ENCODE data around the gene RPL18A. TPM values are rescaled to one million over a fixed set of nuclear protein-coding genes. Genes with fewer than 3 reads are reported as not detected.

Gene RPL18A
- polyA plus RNA-seq, 1 of the 3 experiments (the other 2 are of a cell fraction), result 2,695 TPM

DNA sequence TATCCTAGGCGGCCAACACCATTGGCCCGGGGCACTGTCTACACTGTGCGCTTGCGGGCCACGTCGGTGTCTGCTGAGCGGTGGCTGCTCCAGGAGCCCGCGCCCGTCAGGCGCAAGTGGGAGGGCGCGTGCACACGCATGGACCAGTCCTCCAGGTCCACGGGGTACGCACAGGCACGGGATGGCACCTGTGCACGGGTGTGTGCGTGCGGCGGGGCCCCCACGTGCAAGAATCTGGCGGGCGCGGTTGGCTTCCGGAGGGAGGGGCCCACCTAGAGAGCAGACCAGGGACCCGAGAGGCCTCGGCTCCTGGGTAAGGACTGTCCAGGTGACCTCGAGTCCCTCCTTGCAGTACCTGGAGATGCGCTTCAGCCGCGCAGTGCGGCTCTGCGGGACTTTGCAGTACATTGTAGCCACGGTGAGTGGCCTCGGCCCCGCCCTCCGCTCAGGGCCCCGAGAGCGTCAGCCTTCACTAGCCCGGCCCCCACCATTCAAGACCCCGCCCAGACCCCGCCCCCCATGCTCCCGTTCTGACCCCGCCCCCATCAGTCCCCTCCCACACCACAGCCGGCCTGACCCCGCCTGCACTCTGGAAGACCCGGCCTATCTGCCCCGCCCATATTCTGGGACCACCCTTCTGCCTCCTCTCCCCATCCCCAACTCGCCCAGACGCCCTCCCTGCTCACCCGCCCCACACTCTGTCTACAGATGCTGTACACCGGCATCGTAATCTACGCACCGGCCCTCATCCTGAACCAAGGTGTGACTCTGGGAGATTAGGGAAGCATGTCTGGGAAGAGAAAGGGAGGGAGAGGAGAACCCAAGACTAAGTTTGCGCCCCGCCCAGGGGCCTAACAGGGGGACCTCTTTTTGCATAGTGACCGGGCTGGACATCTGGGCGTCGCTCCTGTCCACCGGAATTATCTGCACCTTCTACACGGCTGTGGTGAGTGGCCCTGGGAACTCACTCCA, 14.4 kb downstream of the RPL18A start:
- peaks cover 35% of the 10 kb centered on the region for H3K27me3 ChIP-seq (ENCODE audit: insufficient read depth)
- no peaks in the 10 kb centered on the region for H4K20me1 ChIP-seq (ENCODE audit: insufficient read depth)
- H3K4me2 ChIP-seq, result peak overlapping the region; percentile 65
- WGBS (ENCODE audit: low lambda C conversion rate), result 5% methylated on average over 23 of the region's 63 CpGs
- H3K4me1 ChIP-seq (ENCODE audit: control insufficient read depth in 1 of 2, insufficient read depth in 2 of 2, low read depth in 1 of 2, low read length in 1 of 2), result peaks cover 0 to 5% of the 10 kb centered on the region in 2 experiments; a peak in 1 of 4 replicates
- H3K9me3 ChIP-seq, result no peaks in the 10 kb centered on the region
- H3K9me2 ChIP-seq, result no peaks in the 10 kb centered on the region
- ChIA-PET POLR2A (no interaction called here), CTCF (interaction anchor here (0.6 to 0.8 kb wide), 3 partner anchors 15 to 110 kb away, joined by 3 to 4 read pairs (median 3); partner anchors contain the start of gene CCDC124)
- TF ChIP-seq MXI1 (IDR thresholded peaks at IDR 0.05; ENCODE audit: low read depth, low read length) (peak; percentile 54; the same call in 1 of the 2 replicates), NRF1 (IDR thresholded peaks at IDR 0.05; ENCODE audit: low read depth, low read length) (no peak)
- TF ChIP-seq, protein P1, sequence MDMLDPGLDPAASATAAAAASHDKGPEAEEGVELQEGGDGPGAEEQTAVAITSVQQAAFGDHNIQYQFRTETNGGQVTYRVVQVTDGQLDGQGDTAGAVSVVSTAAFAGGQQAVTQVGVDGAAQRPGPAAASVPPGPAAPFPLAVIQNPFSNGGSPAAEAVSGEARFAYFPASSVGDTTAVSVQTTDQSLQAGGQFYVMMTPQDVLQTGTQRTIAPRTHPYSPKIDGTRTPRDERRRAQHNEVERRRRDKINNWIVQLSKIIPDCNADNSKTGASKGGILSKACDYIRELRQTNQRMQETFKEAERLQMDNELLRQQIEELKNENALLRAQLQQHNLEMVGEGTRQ (IDR thresholded peaks at IDR 0.05; ENCODE audit: borderline replicate concordance, low read depth, low read length), result no peak
- H3K4me3 ChIP-seq (ENCODE audit: low read depth in 2 of 2, low read length in 1 of 2), result peak overlapping the region in 1 of 2 experiments; percentile 42; a peak in 2 of 4 replicates
- H2AFZ ChIP-seq (ENCODE audit: low read depth), result no peak overlapping the region
- H3K27ac ChIP-seq (ENCODE audit: low read depth in 2 of 2, low read length in 1 of 2), result no peak overlapping the region
- peak; percentile 98 for DNase-seq
- no peaks in the 10 kb centered on the region for H3K79me2 ChIP-seq (ENCODE audit: insufficient read depth)
- H3K9ac ChIP-seq, result no peak overlapping the region
- no peaks in the 10 kb centered on the region for H3F3A ChIP-seq (replicated peaks; ENCODE audit: insufficient read depth)
- no peaks in the 10 kb centered on the region for H3K36me3 ChIP-seq (replicated peaks in 1 of 2; ENCODE audit: control insufficient read depth in 1 of 2, insufficient read depth in 2 of 2, low read length in 1 of 2)

DNA sequence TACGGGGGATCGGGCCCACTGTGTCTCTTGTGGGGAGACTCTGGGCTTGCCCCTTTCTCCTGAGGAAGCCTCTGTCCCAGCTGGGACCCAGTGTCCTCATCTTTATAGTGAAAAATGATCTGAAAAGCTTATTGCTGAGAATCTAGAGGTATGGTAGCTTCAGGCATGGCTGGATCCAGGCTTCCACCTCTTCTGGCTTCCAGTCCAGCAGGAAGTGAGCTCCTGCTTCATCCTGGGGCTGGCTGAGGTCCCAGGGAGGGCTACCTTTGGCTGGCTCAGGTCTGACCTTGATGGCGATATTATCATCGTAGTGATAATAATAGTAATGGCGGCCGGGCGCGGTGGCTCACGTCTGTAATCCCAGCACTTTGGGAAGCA, 15.0 kb downstream of the RPL18A start:
- Histone ChIP-seq H4K20me1 (ENCODE audit: insufficient read depth) (no peaks in the 10 kb centered on the region), H3F3A (replicated peaks; ENCODE audit: insufficient read depth) (no peaks in the 10 kb centered on the region), H3K4me2 (no peak overlapping the region), H3K27me3 (ENCODE audit: insufficient read depth) (peaks cover 40% of the 10 kb centered on the region), H2AFZ (ENCODE audit: low read depth) (no peak overlapping the region), H3K4me1 (ENCODE audit: control insufficient read depth in 1 of 2, insufficient read depth in 2 of 2, low read depth in 1 of 2, low read length in 1 of 2) (peaks cover 0 to 5% of the 10 kb centered on the region in 2 experiments; a peak in 1 of 4 replicates), H3K36me3 (replicated peaks in 1 of 2; ENCODE audit: control insufficient read depth in 1 of 2, insufficient read depth in 2 of 2, low read length in 1 of 2) (no peaks in the 10 kb centered on the region), H3K79me2 (ENCODE audit: insufficient read depth) (no peaks in the 10 kb centered on the region), H3K9me2 (no peaks in the 10 kb centered on the region), H3K27ac (ENCODE audit: low read depth in 2 of 2, low read length in 1 of 2) (no peak overlapping the region), H3K9ac (no peak overlapping the region), H3K9me3 (no peaks in the 10 kb centered on the region), H3K4me3 (ENCODE audit: low read depth in 2 of 2, low read length in 1 of 2) (no peak overlapping the region; a peak in 1 of 4 replicates)
- TF ChIP-seq NFIC (IDR thresholded peaks at IDR 0.05; ENCODE audit: borderline replicate concordance) (no peak), SIN3A (IDR thresholded peaks at IDR 0.05; ENCODE audit: borderline replicate concordance, low read depth, low read length) (no peak), EZH2phosphoT487 (IDR thresholded peaks at IDR 0.05; ENCODE audit: borderline replicate concordance, low read depth) (no peak), TCF12 (IDR thresholded peaks at IDR 0.05) (no peak), FOSL2 (IDR thresholded peaks at IDR 0.05; ENCODE audit: borderline replicate concordance, low read depth) (no peak), TEAD4 (IDR thresholded peaks at IDR 0.05; ENCODE audit: borderline replicate concordance, insufficient read depth) (no peak), NRF1 (IDR thresholded peaks at IDR 0.05; ENCODE audit: low read depth, low read length) (no peak), JUND (IDR thresholded peaks at IDR 0.05) (no peak), FOXM1 (IDR thresholded peaks at IDR 0.05; ENCODE audit: low read depth) (no peak), TAF1 (IDR thresholded peaks at IDR 0.05; ENCODE audit: borderline replicate concordance, low read depth, low read length) (no peak), RXRA (IDR thresholded peaks at IDR 0.05; ENCODE audit: borderline replicate concordance, low read depth) (no peak), RFX5 (IDR thresholded peaks at IDR 0.05; ENCODE audit: low read length) (no peak), POLR2AphosphoS5 (IDR thresholded peaks at IDR 0.05; ENCODE audit: low read depth, low read length) (no peak)
- ChIA-PET CTCF (interaction anchor here (0.6 to 0.8 kb wide), 2 partner anchors 16 to 111 kb away, joined by 3 to 4 read pairs; no protein-coding TSS in a partner anchor), POLR2A (no interaction called here)
- WGBS (ENCODE audit: low lambda C conversion rate), result 76% methylated on average over 7 of the region's 9 CpGs
- peak; percentile 12 for DNase-seq

Measured in SK-N-SH (cell line).